NK-92 (cell line): ENCODE data around the gene CDC73.
"Not testable (repeated sequence)": the region's sequence is repeated elsewhere in the genome, so short reads cannot be mapped to it uniquely, and the experiment has no call there.

ENCODE experiments used
- DNase-seq: peaks from one replicate; lab custom pipeline; 2025; ENCODE audit not compliant: unreplicated experiment; lab: John Stamatoyannopoulos, UW

The CDC73 gene

DNA sequence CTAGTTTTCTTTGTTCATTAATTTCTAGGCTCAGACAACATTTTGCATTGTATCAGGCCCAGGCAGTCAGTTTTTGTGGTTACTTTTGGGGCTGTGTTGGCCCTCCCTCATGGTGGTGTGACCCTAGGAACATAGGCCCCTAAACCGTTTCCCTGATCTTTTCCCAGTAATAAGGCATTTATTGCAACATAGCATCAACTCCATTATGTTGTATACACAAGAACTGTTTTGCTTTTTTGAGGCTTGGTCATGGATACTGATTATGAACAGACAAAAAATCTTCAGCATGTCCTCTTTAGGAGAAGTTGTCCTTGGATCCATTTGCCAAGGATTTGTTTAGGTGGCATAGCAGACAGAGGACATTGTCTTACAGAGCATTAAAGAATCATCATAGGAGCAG is 54.3 kb downstream of the CDC73 start:
- no peak for DNase-seq

DNA sequence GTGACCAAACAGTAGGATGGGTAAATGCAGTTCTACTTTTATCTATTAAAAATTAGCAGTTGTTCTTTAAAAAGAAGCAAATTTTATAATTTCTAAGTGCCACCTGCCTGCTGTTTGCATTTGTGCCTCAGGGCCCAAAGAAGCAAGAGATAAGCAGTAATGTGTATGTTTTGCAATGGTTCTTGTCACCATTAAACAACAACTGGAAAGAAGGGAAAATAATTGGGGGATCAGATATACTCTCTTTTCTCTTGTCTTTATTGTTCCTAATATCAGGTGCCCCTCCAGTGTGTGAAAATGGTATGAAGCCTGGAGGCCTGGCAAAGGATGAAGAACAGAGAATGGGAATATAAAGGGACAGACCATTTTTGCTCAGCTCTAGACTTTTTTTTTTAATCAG is 55.0 kb downstream of the CDC73 start:
- no peak for DNase-seq

DNA sequence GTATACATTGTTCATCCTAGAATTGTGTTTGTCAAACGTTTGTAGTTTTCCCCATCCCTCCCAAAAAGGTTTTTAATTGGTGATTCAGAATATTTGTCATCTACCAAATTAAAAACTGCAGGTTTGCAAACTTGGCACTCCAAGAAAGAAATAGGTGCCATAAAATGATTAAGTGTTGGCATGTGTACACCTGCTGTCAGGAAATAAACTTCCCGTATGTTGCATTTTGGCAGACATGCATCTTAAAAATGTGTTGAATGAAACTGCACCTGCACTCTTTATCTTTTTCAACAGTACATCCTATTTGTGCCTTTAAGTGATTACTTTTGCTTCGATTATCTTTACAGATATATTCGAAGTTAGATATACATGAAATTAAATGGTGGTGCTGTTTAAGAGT is 57.3 kb downstream of the CDC73 start:
- no peak for DNase-seq

DNA sequence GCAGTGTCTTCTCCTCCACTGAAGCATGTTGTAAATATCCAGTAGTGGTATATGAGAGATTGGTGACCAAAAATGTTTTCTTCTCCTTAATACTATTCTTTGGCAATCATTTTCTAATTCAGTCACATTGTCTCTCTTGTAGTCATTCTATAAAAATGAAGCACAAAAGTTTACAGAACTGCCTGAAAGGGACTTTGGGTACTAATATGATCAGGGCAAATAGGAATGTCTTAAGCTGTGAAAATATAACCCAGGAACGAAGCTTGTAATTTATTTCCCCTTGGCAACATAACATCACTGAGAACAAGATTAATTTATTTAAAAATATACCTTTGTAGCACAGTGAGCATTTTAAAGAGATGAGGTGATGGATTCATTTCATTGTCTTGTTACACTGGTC is 59.7 kb downstream of the CDC73 start:
- no peak for DNase-seq

DNA sequence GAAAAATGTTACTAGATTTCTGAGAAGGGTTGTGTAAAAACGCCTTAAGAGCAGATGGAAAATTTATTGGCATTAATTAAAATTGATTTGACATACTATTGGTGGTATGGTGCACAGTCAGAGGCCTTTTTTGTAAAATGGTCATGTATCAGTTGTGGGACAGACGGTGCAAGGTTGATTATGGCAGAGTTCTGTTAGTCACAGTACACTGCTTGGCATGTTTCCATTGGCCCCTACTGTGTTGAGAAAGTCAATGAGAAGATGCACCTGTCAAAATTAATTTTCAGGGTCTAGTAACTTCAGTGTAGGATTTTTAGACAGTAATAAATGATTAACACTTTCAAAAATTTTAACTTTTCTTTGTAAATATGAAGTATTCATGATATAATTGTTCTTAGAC is 60.2 kb downstream of the CDC73 start:
- DNase-seq = no peak

DNA sequence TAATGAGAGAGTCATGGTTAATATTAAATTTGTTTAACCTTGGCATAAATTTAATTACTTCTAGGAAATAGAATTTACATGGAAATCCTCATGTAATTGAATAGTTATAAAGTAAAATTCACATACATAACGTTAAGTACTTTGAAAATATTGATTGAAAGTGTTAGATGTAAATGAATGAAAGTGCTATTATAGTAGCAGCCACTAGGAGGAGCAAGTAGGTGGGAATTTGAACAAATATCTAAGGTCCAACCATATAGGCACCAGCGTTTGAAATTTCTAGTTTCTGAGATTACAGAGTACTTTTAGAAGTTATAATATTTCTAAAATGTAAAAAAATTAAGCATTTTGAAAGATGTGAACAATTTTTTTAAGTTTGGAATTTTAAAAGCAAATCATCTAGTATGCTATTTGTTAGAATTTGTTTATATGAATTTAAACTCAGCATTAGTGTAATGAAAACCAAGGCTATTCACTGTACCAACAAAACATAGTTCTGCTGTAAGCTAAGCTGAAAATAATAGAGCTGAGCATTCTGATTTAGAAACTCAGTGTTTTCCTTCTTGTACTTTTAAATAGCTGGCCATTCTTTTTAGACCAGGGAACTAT is 61.3 kb downstream of the CDC73 start:
- no peak for DNase-seq

DNA sequence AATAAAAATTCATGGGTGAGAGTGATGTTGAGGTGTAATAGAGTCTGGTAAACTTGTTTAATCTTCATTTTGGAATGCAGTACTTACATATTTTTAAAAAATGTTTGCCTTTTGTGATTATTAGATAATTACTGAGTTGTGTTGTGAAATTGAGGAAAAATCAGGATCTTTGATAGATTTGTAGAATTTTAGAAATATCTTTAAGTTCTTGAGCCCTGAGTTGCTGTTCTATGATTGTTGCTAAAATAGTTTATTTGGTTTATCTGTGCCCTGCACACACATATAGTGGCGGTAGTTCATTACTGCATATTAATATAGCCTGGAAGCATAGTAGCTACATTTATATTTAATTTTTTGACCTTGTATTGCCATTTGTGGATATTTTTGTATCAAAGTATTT is 62.9 kb downstream of the CDC73 start:
- DNase-seq = no peak

DNA sequence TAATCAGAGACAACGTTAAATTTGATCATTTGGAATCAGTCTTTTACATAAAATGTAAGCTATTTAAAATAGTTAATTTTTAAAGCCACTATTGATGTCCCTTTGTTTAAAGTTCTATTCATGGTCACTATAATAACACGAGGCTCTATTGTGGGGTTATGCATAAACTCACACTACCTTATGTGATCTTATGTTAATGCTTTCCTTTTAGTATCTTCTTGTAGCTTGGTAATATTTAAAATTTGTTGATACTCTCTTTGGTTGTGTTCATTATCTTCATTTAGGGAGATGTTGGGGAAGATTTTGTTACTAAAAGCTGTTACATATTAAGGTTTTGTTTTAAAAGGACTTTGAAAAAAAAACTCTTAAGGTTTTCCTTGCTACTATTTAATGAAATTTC is 63.4 kb downstream of the CDC73 start:
- no peak for DNase-seq

DNA sequence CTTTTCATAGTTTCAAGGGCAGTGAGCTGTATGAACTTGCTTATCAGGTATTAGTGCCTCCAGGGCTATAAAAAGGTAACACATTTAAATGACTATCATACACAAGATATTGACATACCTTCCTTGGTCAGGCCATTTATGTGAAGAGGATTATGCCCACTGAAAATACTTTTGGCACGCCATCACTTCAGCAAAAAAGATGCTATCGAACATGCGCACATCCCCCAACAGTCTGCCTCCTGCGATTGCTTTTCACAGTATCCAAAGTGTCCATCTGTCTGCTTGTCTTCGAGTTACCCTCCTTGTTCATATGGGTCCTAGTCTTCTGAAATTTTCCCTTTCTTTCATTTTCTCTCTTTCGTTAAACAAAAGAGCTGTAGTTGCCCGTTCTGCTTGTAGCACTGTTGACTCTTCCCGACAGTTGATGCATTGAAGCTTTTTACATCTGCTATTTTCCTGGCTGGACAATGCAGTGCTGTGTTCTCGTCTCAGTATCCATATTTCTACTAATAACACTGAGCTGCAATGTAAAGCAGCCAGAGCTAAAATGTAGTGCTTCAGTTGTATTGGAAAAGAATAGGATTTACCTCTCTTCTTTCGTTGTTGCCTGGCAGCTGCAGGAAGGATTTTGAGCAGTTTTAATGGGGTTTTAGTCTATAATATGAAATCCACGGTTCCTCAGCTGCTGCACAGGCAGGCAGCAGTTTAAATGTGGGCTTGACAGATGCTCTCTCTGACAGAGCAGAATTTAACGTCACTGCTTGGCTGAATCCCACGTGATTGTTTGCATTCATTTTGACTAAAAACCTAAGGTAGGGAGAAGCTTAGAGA is 64.3 kb downstream of the CDC73 start, which contains the start of gene B3GALT2:
B3GALT2 (minus strand) TSS at position 713 of the 831 bp plus-strand sequence. CDS start 5,051 bp downstream, outside the sequence.
- no peak for DNase-seq

DNA sequence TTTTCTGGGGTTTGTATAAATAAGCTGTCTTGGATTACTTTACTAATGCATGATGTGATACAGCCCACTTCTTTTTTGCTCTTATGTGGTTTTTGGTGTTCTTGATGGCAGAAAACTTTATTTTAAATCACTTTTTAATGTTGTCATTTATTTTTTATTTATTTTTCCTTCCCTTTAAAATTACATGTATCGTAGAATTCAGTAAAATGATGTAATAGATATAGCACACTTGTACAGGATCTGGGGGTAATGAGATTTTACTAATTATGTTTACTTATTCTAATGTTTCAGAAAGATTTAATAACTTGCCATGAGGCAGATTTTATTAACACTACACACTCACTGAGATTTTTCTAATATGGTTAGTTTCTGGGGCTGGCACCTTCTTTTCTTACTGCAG is 65.3 kb downstream of the CDC73 start:
- no peak for DNase-seq

DNA sequence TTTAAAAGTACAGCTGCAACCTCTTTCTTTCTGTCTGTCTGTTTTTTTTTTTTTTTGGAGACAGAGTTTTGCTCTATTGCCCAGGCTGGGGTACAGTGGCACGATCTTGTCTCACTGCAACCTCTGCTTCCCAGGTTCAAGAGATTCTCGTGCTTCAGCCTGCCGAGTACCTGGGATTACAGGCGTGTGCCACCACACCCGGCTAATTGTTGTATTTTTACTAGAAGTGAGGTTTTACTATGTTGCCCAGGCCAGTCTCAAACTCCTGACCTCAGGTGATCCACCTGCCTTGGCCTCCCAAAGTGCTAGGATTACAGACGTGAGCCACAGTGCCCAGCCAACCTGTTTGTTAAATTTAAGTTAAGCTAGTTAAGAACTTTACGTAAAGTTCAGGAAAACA is 67.1 kb downstream of the CDC73 start:
- DNase-seq = not testable (repeated sequence)

DNA sequence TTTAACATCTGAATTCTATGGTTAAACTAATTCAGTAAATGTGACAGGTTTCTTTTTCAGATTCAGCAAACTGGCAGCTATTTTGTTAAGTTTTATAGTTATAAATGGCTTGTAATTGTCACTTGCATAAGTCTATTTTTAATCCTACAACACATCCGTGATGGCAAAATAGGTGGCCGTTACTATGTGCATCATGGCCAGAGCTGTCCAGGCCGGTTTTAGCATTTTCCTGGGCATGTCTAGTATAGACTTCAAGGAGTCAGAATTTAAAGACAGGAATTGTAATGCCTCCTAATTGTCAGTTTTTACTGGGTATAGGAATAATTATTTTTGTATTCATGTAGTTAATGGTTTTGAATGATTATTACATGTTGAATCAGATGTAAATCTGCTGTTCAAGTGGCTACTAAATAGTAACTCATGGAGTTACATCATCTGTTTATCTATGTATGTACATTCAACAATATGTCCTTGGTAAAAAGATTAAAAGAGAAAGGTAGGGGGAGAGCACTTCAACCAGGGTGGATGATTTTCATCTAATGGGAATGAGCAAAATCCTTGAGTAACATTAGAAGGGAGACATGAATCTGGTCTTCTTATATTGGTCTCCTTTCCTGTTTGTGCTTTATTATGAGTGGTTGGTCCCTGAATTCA is 67.7 kb downstream of the CDC73 start:
- DNase-seq = no peak

DNA sequence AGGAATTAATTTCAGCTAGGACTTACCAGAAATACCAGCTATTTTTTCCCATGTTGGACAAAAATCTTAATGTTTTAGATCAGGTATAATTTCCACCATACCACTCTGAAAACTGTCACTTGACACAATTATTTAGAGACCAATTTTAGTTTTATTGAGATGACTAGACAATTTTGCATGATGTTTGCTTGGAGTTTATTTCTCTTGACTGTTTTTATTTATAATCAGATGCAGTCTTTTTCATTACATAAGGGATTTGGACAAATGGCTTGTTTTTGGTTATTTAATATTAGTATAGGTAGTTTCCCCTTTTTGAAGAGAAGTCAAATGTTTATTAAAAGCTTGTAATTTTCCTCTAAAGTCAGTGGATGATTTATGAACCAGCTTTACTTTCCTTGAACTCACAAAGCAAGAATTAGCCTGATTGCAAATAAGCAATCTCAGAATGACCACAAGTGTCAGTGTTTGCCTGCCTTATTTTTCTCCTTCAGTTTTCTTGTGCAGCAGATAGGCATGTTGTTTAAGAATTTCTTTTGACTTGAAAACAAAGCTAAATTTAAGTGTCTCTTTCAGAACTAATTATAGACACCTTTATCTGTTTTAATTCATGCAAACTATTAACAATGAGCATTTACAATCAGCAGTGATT is 68.4 kb downstream of the CDC73 start:
- DNase-seq = no peak

DNA sequence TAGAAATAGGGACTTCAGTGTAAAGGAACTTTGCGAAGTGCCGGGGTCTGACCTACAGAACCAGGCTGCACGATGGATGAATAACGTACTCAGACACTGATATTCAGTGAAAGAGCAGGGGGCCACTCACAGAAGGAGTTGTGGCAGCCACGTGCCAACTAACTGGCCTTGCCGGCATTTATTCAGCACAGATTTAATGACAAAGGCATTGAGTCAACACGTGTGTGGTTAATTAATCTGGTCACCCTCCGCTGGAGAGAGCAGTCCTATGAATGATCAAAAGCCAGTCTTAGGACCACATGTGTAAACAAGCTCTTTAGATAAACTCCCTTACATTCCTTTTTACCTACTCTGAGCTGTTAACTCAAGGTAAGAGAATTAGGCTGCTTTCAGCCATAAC is 70.8 kb downstream of the CDC73 start:
- no peak for DNase-seq

DNA sequence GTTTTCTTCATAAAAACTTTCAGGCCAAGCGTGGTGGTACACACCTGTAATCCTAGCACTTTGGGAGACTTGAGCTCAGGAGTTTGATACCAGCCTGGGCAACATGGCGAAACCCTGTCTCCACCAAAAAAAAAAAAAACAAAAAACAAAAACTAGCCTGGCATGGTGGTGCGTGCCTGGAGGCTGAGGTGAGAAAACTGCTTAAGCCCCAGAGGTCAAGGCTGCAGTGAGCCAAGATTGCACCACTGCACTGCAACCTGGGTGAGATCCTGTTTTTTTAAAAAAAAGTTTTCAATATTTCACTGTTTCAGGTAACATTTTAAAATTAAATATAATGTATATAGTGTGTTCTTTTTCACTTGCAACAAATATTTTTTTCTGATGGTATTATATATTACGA is 78.1 kb downstream of the CDC73 start:
- no peak for DNase-seq

DNA sequence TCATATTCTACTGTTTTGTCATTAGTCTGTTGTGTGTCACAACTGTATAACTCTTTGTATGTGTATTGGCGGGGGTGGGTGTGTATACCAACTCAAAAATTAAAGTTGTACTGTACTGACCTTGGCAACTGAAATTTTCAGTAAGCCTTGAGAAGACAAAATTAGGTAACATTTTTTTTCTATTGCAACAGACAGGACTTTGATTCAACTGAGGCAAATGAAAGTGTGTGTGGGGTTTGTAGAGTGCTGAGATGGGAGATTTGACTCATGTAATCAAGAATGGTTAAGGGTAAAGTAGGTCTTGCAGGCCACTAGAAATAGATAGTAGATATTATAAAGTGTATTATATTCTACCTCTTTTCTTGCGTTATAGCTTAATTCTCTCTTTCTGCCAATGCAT is 79.2 kb downstream of the CDC73 start:
- no peak for DNase-seq

DNA sequence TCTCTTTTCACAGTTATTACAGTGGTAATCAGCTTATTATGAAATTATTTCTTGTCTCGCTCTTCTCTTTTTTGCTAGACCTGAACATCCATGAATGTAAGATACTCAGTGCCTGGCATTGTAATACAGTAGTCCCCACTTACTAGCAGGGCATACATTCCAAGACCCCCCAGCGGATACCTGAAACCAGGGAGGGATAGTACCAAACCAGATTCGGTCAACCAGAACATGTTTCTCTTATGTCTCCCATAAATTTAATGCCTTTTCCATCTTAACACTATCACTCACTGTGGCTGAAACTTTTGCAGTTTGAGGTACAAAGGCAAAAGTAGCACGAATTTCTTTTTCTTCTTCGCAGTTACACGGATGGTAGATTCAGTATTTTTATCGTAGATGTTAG is 89.2 kb downstream of the CDC73 start:
- DNase-seq = no peak

DNA sequence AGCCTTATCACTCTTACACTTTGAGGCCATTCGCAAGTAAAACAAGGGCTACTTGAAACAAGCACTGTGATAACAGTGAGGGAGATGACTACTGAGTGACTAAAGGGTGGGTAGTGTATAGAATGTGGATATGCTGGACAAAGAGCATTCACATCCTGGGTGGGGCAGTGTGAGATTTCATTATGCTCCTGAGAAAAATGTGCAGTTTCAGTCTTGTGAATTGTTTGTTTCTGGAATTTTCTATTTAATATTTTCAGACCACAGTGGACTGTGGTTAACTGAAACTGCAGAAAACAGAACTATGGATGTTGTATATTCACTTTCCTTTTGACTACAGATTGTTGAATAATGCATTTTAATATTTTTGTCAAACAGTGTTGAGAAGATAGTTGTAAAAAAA is 89.7 kb downstream of the CDC73 start:
- no peak for DNase-seq

DNA sequence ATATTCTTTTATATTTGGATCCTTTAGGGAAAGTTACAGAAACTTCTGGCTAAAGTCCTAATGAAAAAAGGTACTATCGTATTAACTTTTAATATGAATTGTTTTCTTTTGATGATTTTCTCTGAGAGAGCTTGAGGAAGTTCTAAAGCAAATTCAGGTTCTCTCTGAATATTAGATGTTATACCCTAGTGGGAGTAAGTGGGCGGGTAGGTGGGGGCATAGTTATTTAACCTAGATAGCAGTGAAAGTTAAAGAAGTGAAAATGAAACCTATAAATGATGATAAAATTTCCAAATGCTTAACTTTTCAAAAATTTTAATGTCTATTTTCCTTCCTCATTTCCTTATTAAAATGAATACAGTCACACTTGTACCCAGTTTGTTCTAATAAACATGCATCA is 90.8 kb downstream of the CDC73 start:
- no peak for DNase-seq

DNA sequence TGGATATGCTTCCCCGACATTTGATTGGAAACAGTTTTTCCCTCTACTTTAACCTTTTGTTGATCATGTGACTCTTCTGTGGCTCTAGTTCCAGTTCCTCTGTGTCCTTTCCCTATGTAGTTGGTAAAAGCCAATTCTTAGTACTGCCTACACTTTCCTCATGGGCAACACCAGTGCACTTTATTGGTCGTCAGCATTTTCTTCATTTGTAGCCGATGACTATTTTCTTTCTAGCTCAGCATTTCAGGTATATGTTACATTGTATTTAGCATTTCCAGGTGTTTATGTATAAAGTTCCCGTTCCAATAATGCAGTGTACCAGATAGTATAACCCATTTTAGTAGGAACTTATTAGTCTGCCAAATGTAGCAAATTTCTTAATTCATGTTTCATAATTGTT is 92.2 kb downstream of the CDC73 start:
- DNase-seq = no peak

DNA sequence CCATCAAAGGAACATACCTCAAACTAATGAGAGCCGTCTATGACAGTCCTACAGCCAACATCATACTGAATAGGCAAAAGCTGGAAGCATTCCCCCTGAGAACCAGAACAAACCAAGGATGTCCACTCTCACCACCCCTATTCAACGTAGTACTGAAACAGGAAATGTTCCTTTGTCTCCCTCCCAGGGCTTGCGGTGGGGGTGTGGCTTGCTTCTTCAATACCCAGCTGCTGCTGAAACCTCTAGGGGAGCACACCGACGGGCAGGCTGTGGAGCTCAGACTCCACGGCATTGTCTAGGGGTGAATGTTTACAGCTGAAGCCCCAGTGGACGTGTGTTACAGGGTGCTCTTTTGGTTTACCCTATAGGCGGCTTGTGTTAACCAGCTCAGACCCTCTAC is 95.1 kb downstream of the CDC73 start:
- DNase-seq = no peak

DNA sequence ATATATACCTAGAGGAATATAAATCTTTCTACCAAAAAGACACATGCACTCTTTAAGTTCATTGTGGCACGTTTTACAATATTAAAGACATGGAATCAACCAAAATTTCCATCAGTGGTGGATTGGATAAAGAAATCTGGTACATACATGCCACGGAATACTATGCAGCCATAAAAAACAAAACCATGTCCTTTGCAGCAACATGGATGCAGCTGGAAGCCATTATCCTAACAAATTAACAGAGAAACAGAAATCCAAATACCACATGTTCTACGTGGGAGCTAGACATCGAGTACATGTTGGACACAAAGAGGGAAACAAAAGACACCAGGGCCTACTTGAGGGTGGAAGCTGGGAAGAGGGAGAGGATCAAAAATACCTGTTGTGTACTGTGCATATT is 97.6 kb downstream of the CDC73 start:
- no peak for DNase-seq
